ENCODE measurements around the gene NOXA1.
"Not testable (repeated sequence)": the region's sequence is repeated elsewhere in the genome, so short reads cannot be mapped to it uniquely, and the experiment has no call there.

Gene NOXA1

DNA sequence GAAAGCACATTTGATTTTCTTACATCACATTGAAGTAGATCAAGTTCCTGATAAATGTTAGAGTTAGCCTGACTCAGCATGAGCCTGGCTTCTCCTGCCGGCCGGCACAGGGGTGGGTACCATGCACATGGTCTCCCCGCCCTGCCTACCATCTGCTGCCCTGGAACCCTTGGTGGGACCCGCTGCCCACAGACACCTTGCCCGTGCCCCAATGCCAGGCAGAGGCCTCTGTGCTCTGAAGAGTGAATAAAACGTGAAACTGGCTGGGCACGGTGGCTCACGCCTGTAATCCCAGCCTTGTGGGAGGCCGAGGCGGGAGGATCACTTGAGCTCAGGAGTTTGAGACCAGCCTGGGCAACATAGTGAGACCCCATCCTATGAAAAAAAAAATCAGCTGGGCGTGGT is 17.5 kb upstream of the NOXA1 start:
- DNase-seq (ENCODE audit: insufficient read length, low spot score) (no peak), FAIRE-seq (no peak)

GRCh38 chr9:137406085-137406760 is 17.0 kb upstream of the NOXA1 start:
- DNase-seq (ENCODE audit: insufficient read length, low spot score) (no peak), FAIRE-seq (no peak)

More for the DNA sequence above, 17.5 kb upstream of the NOXA1 start:
- TF ChIP-seq POLR2A (IDR thresholded peaks at IDR 0.05; ENCODE audit: low read depth, low read length) = no peak
- TF ChIP-seq SPI1 (IDR thresholded peaks at IDR 0.05; ENCODE audit: low read depth, low read length) = no peak

DNA sequence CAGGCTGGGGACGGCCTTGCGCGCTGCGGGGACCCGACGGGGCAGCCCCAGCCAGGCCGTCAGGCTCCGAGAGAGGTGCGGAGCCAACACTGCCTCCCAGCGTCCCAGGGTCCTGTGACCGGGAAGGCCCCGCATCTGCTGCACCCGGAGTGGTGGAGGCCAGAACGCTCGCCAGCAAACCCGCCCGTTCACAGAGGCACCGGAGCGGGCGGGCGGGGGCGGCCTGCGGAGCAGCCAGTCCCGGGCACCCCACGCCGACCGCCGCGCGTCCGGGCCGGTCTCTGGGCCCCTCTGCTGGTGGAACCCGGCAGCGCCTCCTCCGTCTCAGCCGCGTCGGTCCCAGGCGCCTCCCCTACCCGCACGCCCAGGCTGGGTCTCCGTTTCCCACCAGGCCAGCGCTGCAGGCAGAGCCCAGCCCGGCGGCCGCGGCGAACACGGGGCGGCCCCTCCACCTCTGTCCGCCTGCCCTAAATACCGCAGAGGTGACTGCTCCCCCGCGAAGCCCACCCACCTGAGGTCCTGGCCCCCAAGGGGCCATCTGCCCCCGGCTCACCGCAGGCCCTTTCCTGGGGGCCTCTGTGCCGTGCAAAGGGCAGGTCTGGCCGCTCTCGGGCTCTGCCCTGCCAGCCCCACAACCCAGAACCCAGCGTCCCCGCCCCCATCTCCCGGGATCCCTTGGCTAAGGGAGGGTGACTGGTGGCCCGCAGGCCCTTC is 16.2 kb upstream of the NOXA1 start:
- peak; percentile 91 for DNase-seq (ENCODE audit: insufficient read length, low spot score)
- TF ChIP-seq POLR2AphosphoS5 (IDR thresholded peaks at IDR 0.05; ENCODE audit: low read depth, low read length) (no peak), POLR2A (IDR thresholded peaks at IDR 0.05; ENCODE audit: low read depth, low read length) (no peak), SPI1 (IDR thresholded peaks at IDR 0.05; ENCODE audit: low read depth, low read length) (no peak), POU2F2 (IDR thresholded peaks at IDR 0.05; ENCODE audit: low read depth, low read length) (no peak), PAX5 (IDR thresholded peaks at IDR 0.05; ENCODE audit: insufficient read depth, low read length, severe bottlenecking) (no peak), TAF1 (IDR thresholded peaks at IDR 0.05; ENCODE audit: low read depth, low read length) (no peak)
- peak; percentile 43 for FAIRE-seq

More at GRCh38 chr9:137406085-137406760, 17.0 kb upstream of the NOXA1 start:
- TF ChIP-seq SPI1 (IDR thresholded peaks at IDR 0.05; ENCODE audit: low read depth, low read length) = no peak

DNA sequence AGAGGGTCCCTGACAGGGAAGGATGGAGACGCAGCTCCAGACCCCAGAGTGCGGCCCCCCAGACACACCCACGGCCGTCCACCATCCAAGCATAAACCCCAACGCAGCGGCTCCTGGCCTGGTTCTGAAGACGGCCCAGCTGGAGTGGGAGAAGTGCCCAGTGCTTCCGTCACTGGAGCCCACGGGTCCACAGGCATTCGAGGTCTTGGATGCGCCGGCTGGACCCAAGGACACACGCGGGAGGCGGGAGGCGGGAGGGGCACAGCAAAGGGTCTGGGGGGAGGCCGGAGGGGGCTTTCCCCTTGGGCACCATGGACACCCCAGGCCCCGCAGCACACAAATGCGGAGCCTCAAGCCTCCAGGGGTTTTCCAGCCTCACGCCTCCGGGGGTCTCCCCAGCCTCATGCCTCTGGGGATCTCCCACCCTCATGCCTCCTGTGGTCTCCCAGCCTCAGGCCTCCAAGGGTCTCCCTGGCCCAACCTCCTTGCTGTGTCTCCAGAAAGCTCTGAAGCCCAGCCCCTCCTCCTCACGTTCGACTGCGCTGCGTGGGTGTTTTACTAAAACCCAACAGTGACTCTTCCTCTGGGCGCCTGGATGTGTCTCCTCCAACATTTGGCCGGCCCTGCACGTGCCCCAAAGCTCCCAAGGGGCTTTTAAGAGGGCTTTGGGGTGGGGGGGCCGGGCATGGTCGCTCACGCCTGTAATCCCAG is 15.4 kb upstream of the NOXA1 start:
- no peak for FAIRE-seq
- no peak for DNase-seq (ENCODE audit: insufficient read length, low spot score)
- TF ChIP-seq TAF1 (IDR thresholded peaks at IDR 0.05; ENCODE audit: low read depth, low read length) = no peak
- TF ChIP-seq POU2F2 (IDR thresholded peaks at IDR 0.05; ENCODE audit: low read depth, low read length) = no peak

- no peak for DNase-seq (ENCODE audit: insufficient read length, low spot score)
- no peak for FAIRE-seq
- TF ChIP-seq PAX5 (IDR thresholded peaks at IDR 0.05; ENCODE audit: insufficient read depth, low read length, severe bottlenecking) (no peak), POLR2A (IDR thresholded peaks at IDR 0.05; ENCODE audit: low read depth, low read length) (no peak), POLR2AphosphoS5 (IDR thresholded peaks at IDR 0.05; ENCODE audit: low read depth, low read length) (no peak), SPI1 (IDR thresholded peaks at IDR 0.05; ENCODE audit: low read depth, low read length) (no peak), TAF1 (IDR thresholded peaks at IDR 0.05; ENCODE audit: low read depth, low read length) (no peak), POU2F2 (IDR thresholded peaks at IDR 0.05; ENCODE audit: low read depth, low read length) (no peak)
These were observed 14.4 kb upstream of the NOXA1 start for GRCh38 chr9:137408651-137409405.

GRCh38 chr9:137409515-137409914 is 13.7 kb upstream of the NOXA1 start:
- DNase-seq (ENCODE audit: insufficient read length, low spot score) (no peak), FAIRE-seq (no peak)
- TF ChIP-seq POLR2AphosphoS5 (IDR thresholded peaks at IDR 0.05; ENCODE audit: low read depth, low read length) (no peak), SPI1 (IDR thresholded peaks at IDR 0.05; ENCODE audit: low read depth, low read length) (no peak), POU2F2 (IDR thresholded peaks at IDR 0.05; ENCODE audit: low read depth, low read length) (no peak), POLR2A (IDR thresholded peaks at IDR 0.05; ENCODE audit: low read depth, low read length) (no peak), PAX5 (IDR thresholded peaks at IDR 0.05; ENCODE audit: insufficient read depth, low read length, severe bottlenecking) (no peak), TAF1 (IDR thresholded peaks at IDR 0.05; ENCODE audit: low read depth, low read length) (no peak)

DNA sequence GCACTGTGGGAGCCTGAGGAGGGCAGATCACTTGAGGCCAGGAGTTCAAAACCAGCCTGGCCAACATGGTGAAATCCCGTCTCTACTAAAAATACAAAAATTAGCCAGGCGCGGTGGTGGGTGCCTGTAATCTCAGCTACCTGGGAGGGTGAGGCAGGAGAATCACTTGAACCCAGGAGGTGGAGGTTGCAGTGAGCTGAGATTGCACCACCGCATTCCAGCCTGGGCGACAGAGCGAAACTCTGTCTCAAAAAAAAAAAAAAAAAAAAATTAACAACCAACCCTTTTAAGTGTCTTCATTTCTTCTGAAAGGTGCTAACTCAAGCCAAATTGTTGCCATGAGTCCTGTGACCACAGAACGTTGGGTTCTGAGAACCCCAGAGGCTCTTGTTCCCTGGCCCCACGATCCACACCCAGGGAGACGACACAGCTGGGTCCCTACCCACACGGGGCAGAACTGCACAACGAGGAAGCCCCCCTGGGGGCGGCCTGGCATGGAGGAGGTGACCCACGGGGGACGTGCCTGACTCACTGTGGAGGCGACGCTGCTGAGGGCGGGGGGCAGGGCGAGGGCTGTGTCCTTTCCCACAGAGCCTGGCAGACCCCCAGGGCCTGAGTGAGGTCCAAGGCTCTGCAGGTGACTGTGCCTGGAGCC is 12.8 kb upstream of the NOXA1 start:
- not testable (repeated sequence) for DNase-seq (ENCODE audit: insufficient read length, low spot score); FAIRE-seq

- DNase-seq (ENCODE audit: insufficient read length, low spot score) (no peak), FAIRE-seq (no peak)
- TF ChIP-seq POU2F2 (IDR thresholded peaks at IDR 0.05; ENCODE audit: low read depth, low read length) (no peak), PAX5 (IDR thresholded peaks at IDR 0.05; ENCODE audit: insufficient read depth, low read length, severe bottlenecking) (no peak), POLR2A (IDR thresholded peaks at IDR 0.05; ENCODE audit: low read depth, low read length) (no peak), POLR2AphosphoS5 (IDR thresholded peaks at IDR 0.05; ENCODE audit: low read depth, low read length) (no peak), TAF1 (IDR thresholded peaks at IDR 0.05; ENCODE audit: low read depth, low read length) (no peak), SPI1 (IDR thresholded peaks at IDR 0.05; ENCODE audit: low read depth, low read length) (no peak)
These were observed 12.3 kb upstream of the NOXA1 start for GRCh38 chr9:137410891-137411249.

GRCh38 chr9:137411260-137411644 is 11.9 kb upstream of the NOXA1 start:
- FAIRE-seq (no peak), DNase-seq (ENCODE audit: insufficient read length, low spot score) (no peak)
- TF ChIP-seq POLR2A (IDR thresholded peaks at IDR 0.05; ENCODE audit: low read depth, low read length) = no peak
- no peak for TF ChIP-seq PAX5 (IDR thresholded peaks at IDR 0.05; ENCODE audit: insufficient read depth, low read length, severe bottlenecking)
- no peak for TF ChIP-seq POLR2AphosphoS5 (IDR thresholded peaks at IDR 0.05; ENCODE audit: low read depth, low read length)
- no peak for TF ChIP-seq TAF1 (IDR thresholded peaks at IDR 0.05; ENCODE audit: low read depth, low read length)
- TF ChIP-seq SPI1 (IDR thresholded peaks at IDR 0.05; ENCODE audit: low read depth, low read length) = no peak

All from GM12891 (cell line).